Astrocyte (in vitro differentiated cells and primary cell): ENCODE results near the gene MAPK8IP2. TPM values are rescaled to one million over a fixed set of nuclear protein-coding genes. Genes with fewer than 3 reads are reported as not detected.
"Not testable (repeated sequence)": the region's sequence is repeated elsewhere in the genome, so short reads cannot be mapped to it uniquely, and the experiment has no call there.

ENCODE experiments used
- DNase-seq: peaks from one replicate; pipeline ENCODE4 v3.0.0-alpha.2; 2010; ENCODE audit warnings: low read depth
- FAIRE-seq: peaks from 2 replicates; lab custom pipeline; 2011; peaks lifted over from hg19 to GRCh38; lab: Jason Lieb, UNC
- H2AFZ ChIP-seq: 2 replicates; pipeline ENCODE4 v1.6.0; 2012; ENCODE audit warnings: low read depth, low read length, inconsistent platforms
- H3K27ac ChIP-seq: 2 replicates; pipeline ENCODE4 v1.5.1; 2011; ENCODE audit warnings: low read depth, low read length, inconsistent platforms
- H3K27me3 ChIP-seq: 2 replicates; pipeline ENCODE4 v1.6.0; 2011; ENCODE audit warnings: low read length, inconsistent platforms; ENCODE audit not compliant: insufficient read depth
- H3K36me3 ChIP-seq: 2 replicates; pipeline ENCODE4 v1.5.1; 2011; ENCODE audit warnings: low read length, inconsistent platforms; ENCODE audit not compliant: insufficient read depth
- H3K4me1 ChIP-seq: 2 replicates; pipeline ENCODE4 v1.5.1; 2011; ENCODE audit warnings: low read length, inconsistent platforms; ENCODE audit not compliant: insufficient read depth
- H3K4me2 ChIP-seq: 2 replicates; pipeline ENCODE4 v1.6.0; 2012; ENCODE audit warnings: low read length, inconsistent platforms
- H3K4me3 ChIP-seq: 2 replicates; pipeline ENCODE4 v1.5.1; 2011; ENCODE audit warnings: low read depth, mild to moderate bottlenecking, low read length, inconsistent platforms; ENCODE audit not compliant: insufficient read depth
- H3K79me2 ChIP-seq: 2 replicates; pipeline ENCODE4 v1.6.0; 2012; ENCODE audit warnings: mild to moderate bottlenecking, low read length, inconsistent platforms; ENCODE audit not compliant: insufficient read depth
- H3K9ac ChIP-seq: 2 replicates; pipeline ENCODE4 v1.6.0; 2012; ENCODE audit warnings: mild to moderate bottlenecking, low read length, inconsistent platforms
- H3K9me3 ChIP-seq: 2 replicates; pipeline ENCODE4 v1.5.1; 2012; ENCODE audit warnings: low read depth, mild to moderate bottlenecking, low read length, inconsistent platforms; ENCODE audit not compliant: insufficient read depth
- H4K20me1 ChIP-seq: 2 replicates; pipeline ENCODE4 v1.6.0; 2012; ENCODE audit warnings: low read length, inconsistent platforms; ENCODE audit not compliant: insufficient read depth
- H3K27ac Mint-ChIP-seq: one replicate; pipeline ENCODE4 v1.8.0; 2021; ENCODE audit warnings: mild to moderate bottlenecking, mixed read lengths; ENCODE audit not compliant: unreplicated experiment
- H3K27me3 Mint-ChIP-seq: one replicate; pipeline ENCODE4 v1.8.0; 2021; ENCODE audit warnings: low read depth, mixed read lengths; ENCODE audit not compliant: unreplicated experiment
- H3K36me3 Mint-ChIP-seq: one replicate; pipeline ENCODE4 v1.8.0; 2021; ENCODE audit warnings: low read depth, mixed read lengths; ENCODE audit not compliant: unreplicated experiment
- H3K4me1 Mint-ChIP-seq: one replicate; pipeline ENCODE4 v1.8.0; 2021; ENCODE audit warnings: low read depth, mixed read lengths; ENCODE audit not compliant: unreplicated experiment
- H3K4me3 Mint-ChIP-seq: one replicate; pipeline ENCODE4 v1.8.0; 2021; ENCODE audit warnings: mild to moderate bottlenecking, moderate library complexity, mixed read lengths; ENCODE audit not compliant: unreplicated experiment
- H3K9me3 Mint-ChIP-seq: one replicate; pipeline ENCODE4 v1.8.0; 2021; ENCODE audit warnings: mild to moderate bottlenecking, mixed read lengths; ENCODE audit not compliant: unreplicated experiment
- CTCF ChIP-seq: IDR thresholded peaks from 2 replicates; pipeline ENCODE4 v1.5.1; 2011; ENCODE audit warnings: low read depth, mild to moderate bottlenecking, inconsistent platforms, low read length, moderate library complexity; ENCODE audit not compliant: insufficient read depth
- EZH2 ChIP-seq: IDR thresholded peaks from 2 replicates; pipeline ENCODE4 v1.6.1; 2012; ENCODE audit warnings: mild to moderate bottlenecking, low read length, inconsistent platforms; ENCODE audit not compliant: insufficient read depth
- total RNA-seq: library from RNA; stranded (reverse); gene quantifications from 2 replicates; pipeline ENCODE4 v1.2.1, GENCODE V29; 2021

MAPK8IP2 gene
- total RNA-seq, 1 donor from 2014 or later: 4.7 TPM

GRCh38 chr22:50635591-50635990 lies 35.0 kb downstream of the MAPK8IP2 start:
- H3K9me3 ChIP-seq: no peaks in the 10 kb centered on the region
- no peaks in the 10 kb centered on the region for H4K20me1 ChIP-seq
- peaks cover 14% of the 10 kb centered on the region for H3K27me3 Mint-ChIP-seq
- FAIRE-seq: no peak
- TF ChIP-seq EZH2 (no peak), CTCF (no peak)
- H3K36me3 Mint-ChIP-seq: no peaks in the 10 kb centered on the region
- H3K4me3 ChIP-seq: no peak overlapping the region
- no peaks in the 10 kb centered on the region for H3K79me2 ChIP-seq
- no peaks in the 10 kb centered on the region for H3K4me1 ChIP-seq
- H3K36me3 ChIP-seq: no peaks in the 10 kb centered on the region
- peaks cover 7% of the 10 kb centered on the region for H3K27me3 ChIP-seq
- H3K9me3 Mint-ChIP-seq: no peaks in the 10 kb centered on the region
- H3K4me3 Mint-ChIP-seq: no peak overlapping the region
- H3K4me2 ChIP-seq: no peak overlapping the region
- H3K27ac Mint-ChIP-seq: no peak overlapping the region
- H3K9ac ChIP-seq: no peak overlapping the region
- DNase-seq: no peak
- H2AFZ ChIP-seq: no peak overlapping the region
- H3K4me1 Mint-ChIP-seq: no peaks in the 10 kb centered on the region
- no peak overlapping the region for H3K27ac ChIP-seq

- H3K79me2 ChIP-seq, DNase-seq, H3K27ac ChIP-seq, H3K4me1 Mint-ChIP-seq, H3K4me2 ChIP-seq, H3K4me3 ChIP-seq, H3K36me3 Mint-ChIP-seq, H4K20me1 ChIP-seq, H3K4me3 Mint-ChIP-seq, FAIRE-seq, H3K36me3 ChIP-seq, H3K9ac ChIP-seq, H3K9me3 Mint-ChIP-seq, H3K4me1 ChIP-seq, H2AFZ ChIP-seq, H3K27ac Mint-ChIP-seq, H3K9me3 ChIP-seq: not testable (repeated sequence)
- peaks cover 20% of the 10 kb centered on the region for H3K27me3 ChIP-seq
- H3K27me3 Mint-ChIP-seq: peaks cover 14% of the 10 kb centered on the region
Measured at GRCh38 chr22:50640296-50640695, 39.7 kb downstream of the MAPK8IP2 start.

GRCh38 chr22:50640857-50641647 lies 40.5 kb downstream of the MAPK8IP2 start:
- Histone ChIP-seq H3K9me3 (no peaks in the 10 kb centered on the region), H3K4me1 (no peaks in the 10 kb centered on the region), H3K4me3 (no peak overlapping the region), H4K20me1 (no peaks in the 10 kb centered on the region), H3K4me2 (no peak overlapping the region), H3K79me2 (no peaks in the 10 kb centered on the region), H3K36me3 (no peaks in the 10 kb centered on the region), H3K27me3 (peaks cover 26% of the 10 kb centered on the region), H3K27ac (no peak overlapping the region), H2AFZ (no peak overlapping the region), H3K9ac (no peak overlapping the region)
- Mint-ChIP-seq H3K27me3 (peaks cover 11% of the 10 kb centered on the region), H3K27ac (no peak overlapping the region), H3K4me1 (peaks cover 7% of the 10 kb centered on the region), H3K36me3 (no peaks in the 10 kb centered on the region), H3K9me3 (no peaks in the 10 kb centered on the region), H3K4me3 (no peak overlapping the region)
- no peak for DNase-seq
- FAIRE-seq: no peak
- TF ChIP-seq EZH2 (no peak), CTCF (no peak)
